Diencephalon (tissue), 1 donor: ENCODE results near the gene HP1BP3. TPM values are rescaled to one million over a fixed set of nuclear protein-coding genes. Genes with fewer than 3 reads are reported as not detected.

Experiments
- total RNA-seq: library from RNA; depleted of rRNA; stranded (reverse); fragments of >200 nt; gene quantifications from one replicate; pipeline ENCODE4 v1.2.3, GENCODE V29; 2014

The HP1BP3 gene
- 334 TPM for total RNA-seq

GRCh38 chr1:20787029-20787839 is at the start of gene HP1BP3:
Gene HP1BP3, minus strand, starts transcription at chr1:20787307. Its CDS starts 6,867 bp downstream, at chr1:20780440.

GRCh38 chr1:20732588-20733359 is 54.3 kb downstream of the HP1BP3 start, which contains the start of gene SH2D5:
Gene SH2D5, minus strand, starts transcription at chr1:20732703. Its CDS starts 4,659 bp downstream, at chr1:20728044.

GRCh38 chr1:20717452-20718342 is 69.4 kb downstream of the HP1BP3 start, which contains the start of gene KIF17:
Gene KIF17, minus strand, starts transcription at chr1:20718007. Its CDS starts 301 bp downstream, at chr1:20717706.

Other genes with a start within 250 kb of the HP1BP3 start
- gene FAM43B, start 234.7 kb downstream of the HP1BP3 start, total RNA-seq: 8.5 TPM
- gene CDA, start 198.2 kb downstream of the HP1BP3 start, total RNA-seq: not detected
- 152 TPM for gene PINK1, start 153.8 kb downstream of the HP1BP3 start, total RNA-seq
- 100 TPM for gene DDOST, start 125.9 kb downstream of the HP1BP3 start, total RNA-seq
- gene KIF17, start 69.3 kb downstream of the HP1BP3 start, total RNA-seq: 17.8 TPM
- 10.8 TPM for gene SH2D5, start 54.6 kb downstream of the HP1BP3 start, total RNA-seq